HG02943 (cell line): ENCODE results near the gene TBX1.

Source experiments
- ATAC-seq: cut with Tn5 transposase; IDR thresholded peaks from one replicate; pipeline ENCODE4 v1.9.1; 2021; ENCODE audit warnings: mild to moderate bottlenecking, low read depth, moderate library complexity; ENCODE audit not compliant: unreplicated experiment

Gene TBX1

DNA sequence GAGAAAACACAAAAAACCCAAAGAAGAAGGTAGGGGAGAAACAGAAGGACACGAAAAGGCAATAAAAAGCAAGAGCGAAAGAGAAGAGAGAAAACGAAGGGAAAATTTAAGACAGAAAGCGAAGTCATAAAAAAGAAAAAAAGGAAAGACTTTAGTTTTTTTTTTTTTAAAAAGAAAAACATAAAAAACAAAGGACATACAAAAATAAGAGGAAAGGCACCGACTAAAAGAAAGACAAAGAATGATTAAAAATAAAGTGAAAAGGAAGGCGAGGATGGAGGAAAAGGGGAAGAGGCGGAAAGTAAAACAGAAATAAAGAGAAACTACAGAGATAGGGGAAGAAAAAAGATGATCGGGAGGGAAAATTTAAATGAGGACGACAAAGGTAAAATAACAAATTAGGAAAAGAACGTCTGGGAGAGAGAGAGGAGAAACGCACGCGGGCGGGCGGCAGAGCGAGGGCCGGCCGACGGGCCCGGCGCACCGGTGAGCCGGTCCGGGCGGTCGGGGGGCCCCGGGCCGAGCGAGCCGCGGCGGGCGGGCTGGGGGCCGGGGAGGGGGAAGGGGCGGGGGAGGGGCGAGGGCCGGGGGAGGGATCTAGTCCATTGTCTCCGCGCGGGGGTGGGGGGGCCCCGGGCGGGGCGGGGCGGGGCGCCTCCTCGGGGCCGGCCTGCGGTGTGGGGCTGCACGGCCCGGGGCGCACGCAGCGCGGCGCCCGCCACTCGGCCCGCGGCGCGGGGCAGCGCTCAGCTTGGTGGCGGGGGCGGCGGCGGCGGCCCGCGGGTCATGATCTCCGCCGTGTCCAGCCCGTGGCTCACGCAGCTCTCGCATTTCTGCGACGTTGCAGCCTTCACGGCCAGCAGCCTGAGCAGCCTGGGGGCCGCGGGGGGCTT, at the start of gene TBX1:
TBX1 (plus strand) TSS at position 721 of the 893 bp plus-strand sequence; CDS start at position 787, 66 bp downstream.
- no peak for ATAC-seq

DNA sequence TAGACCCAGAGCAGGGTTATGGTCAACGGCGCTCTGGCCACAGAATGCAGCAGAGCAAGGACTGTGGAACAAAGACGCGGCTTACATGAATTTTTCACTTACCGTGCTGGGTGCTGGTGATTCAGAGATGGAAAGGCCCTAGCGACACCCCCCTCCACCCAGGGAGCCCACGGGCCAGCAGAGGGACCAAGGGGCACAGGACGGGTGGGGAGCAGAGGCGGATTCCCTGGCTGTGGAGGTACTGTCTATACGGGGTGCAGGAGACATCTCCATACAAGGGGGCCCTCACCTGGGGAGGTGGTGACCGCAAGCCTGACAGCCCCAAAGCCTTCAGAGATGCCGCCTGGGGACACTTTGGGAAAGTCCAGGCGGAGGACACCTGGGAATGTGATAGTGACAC, 47.3 kb upstream of the TBX1 start:
- ATAC-seq, result no peak

DNA sequence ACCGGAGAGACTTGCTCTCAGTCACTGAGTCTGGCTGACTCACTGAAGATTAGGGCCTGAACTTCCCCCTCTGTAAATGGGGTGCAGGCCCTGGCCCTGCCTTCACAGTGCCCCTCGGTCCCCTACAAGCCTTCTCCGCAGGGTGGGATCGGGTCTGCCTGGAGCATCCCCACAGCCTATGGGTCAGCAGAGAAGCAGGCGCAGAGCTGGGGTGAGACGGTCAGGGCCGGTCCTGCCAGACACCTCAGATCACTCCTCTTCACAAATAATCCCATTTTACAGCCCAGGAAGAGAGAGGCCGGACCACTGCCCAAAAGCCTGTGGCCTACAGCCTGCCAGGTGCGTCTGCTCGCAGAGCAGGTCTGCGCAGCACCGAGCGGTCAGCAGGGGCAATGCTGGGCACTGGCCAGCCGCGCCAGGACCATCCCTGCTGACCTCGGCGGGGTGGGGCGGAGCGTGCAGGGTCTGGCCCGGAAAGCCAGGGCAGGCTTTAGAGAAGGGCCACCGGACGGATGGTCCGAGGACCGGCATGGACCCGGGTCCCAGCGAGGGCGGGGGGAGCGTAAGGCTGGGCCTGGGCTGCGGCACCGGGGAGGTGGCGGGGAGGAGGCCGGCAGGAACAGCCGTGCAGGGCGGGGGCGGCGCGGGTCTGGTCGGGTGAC, 46.8 kb upstream of the TBX1 start:
- ATAC-seq, result no peak

DNA sequence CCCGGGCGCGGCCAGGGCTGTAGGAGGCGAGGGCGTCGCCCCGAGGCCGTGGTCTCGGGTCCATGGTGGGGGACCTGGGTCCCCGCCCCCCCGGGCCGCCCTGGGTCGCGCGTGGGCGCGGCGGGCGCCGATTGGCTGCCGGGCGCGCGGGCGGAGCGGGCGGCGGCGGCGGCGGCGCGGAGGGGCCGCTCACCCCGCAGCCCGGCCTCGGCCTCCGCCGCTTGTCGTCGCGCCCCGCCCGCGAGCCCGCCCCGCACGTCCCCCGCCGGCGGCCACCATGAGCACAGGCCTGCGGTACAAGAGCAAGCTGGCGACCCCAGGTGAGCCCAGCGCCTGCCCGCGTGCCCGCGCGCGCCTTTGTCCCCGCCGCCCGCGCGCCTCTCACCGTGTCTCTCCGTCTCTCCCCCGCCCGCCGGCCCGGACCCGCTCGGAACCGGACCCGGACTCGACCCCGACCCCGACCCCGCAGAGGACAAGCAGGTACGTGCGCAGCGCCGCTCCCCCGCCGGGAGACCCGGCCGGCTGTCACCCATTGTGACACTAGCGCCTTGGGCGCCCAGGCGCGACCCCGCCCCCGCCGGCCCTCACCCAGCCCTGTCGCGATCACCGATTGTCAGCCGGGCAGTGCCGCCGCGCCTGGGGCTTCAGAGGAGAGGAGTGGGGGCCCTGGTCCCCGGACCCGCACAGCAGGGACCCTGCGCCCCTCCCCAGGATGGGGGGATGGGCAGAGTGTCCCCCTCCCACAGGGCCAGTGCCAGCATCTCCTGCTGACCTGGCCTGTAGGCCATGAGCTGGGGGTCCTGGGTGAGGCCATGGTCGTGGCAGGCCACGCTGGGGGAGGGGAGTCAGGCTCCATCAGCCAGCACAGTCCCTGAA, 46.0 kb upstream of the TBX1 start, which contains the start of gene SEPTIN5:
SEPTIN5 (plus strand) TSS at position 192 of the 876 bp plus-strand sequence; CDS start at position 278, 86 bp downstream.
- no peak for ATAC-seq

DNA sequence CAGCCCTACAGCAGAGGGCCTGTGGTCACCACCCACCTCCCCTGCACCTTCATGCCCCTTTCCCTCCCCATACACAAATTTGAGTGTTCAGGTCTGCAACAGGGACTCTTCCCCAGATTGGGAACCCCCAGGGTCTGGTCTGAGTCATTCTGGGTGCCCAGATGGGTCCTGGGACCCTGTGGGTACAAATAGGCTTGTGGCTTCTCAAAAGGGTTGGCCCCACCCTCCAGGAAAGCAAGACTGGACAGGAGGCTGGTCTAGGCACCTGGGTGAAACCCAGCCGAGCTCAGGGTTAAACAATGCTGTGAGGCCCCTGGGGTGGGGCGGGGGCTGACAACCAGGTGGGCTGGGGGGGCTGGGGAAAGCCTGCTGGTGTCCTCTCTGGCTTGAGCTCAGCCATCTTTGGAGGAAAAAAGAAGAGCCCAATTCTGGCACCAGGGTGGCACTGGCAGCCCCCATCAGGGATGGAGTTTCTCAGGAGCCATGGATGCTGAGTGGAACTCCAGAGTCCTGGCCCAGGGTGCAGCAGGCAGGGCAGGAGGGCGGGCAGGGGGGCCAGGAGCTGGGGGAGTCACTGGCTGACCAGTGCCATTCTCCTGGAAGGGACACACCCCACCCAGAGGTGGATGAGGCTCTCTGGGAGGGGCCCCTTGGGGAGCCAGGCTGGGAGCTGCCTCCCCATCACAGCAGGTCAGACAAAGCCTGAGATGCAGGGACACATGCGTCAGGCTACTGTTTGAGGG, 45.2 kb upstream of the TBX1 start:
- no peak for ATAC-seq

DNA sequence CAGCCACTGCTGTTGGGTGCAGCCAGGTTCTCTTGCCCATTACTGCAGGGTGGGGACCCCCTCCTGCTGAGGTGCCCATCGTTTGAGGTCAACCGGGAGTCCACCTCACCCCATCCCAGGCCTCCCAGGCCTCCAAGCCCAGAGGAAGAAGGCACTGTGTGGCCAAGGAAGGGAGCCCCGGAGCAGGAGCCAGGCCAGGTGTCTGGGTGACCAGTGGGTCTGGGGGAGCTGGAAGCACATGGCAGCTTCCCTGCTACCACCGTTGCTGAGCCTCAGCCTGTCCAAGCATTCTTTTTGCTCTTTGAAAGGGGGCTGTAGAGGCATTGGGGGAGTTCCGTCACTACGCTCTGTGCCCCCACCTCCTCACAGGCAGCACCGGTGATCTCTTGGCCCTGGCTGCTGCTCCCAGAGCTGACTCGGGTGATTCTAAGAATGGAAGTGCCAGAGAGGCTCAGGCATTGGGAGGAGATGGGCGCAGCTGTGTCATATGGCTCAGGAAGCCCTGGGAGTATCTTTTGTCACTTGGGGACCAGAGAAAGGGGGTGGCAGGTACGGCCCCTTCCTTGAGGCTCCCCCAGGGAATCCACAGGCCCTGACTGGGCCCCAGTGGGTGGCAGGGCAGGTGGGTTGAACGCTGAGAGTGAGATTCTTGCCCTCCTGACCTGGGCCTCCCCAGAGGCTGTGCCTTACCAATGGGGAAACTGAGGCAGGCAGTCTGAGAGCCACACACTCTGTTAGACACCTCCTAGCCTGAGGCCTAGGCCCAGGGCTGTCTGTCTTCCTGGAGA, 44.3 kb upstream of the TBX1 start:
- no peak for ATAC-seq

DNA sequence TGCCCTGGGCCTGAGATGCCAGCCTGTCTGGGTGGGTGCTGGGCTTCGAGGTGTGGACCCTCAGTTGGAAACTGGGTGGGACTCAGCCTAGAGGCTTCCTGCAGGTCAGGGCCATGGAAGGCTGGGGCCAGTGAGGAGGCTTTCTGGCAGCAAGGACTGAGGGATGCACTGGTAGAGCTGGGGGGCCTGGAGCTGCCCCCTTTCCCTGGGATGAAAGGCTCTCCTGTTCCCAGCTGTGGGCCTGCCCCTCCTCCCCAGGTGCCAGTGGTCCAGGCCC, 43.8 kb upstream of the TBX1 start:
- ATAC-seq, result no peak

DNA sequence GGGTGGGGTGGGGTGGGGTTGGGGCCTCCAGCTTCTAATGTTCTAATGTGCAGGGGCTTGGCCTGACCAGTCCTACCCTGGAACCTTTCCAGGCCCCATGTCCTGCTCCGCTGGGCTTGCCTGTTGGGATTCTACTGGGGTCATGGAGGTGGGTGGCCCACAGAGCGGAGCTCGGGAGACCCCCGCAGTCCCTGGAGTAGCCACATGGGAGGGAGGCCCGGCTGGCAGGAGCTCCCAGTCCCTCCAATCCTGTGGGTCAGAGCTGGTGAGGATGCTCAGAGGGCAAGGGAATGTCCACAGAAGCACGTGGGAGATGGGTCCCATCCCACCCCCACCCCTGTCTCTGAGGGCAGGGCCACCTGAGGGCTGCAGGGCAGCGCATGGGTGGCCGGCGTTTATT, 43.4 kb upstream of the TBX1 start:
- ATAC-seq, result no peak

DNA sequence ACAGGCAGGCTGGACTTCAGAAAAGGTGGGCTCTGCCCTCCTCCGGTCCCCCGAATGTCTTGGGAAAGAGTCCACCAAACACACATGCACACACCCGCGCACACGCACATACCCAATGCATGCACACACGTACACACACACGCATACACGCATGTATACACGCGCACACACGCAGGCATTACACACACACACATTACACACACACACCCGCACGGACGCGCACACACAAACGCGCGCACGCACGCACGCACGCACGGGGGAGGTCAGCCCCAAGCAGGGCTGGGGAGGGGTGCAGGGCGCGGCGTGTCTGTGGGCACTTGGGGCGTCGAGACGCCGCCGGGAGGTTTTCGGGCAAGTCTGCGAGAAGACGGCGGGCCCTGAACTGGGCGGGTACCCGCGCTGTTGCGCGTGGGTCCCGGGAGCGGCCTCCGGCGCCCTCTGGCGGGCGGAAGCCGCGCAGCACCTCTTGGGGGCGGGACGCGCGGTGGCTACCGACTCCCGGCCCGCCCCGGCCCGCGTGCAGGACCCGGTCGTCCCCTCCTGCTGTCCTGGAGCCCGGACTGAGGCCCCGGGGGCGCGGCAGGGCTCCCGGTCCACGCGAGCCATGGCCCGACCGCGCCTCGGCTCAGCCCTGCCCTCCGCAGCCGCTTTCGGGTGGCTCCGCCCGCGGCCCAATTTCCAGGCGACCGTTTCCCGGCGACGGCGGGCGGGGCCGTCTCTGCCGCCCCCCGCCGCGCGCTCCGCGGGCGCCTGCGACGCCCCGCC, 42.7 kb upstream of the TBX1 start:
- ATAC-seq, result no peak

DNA sequence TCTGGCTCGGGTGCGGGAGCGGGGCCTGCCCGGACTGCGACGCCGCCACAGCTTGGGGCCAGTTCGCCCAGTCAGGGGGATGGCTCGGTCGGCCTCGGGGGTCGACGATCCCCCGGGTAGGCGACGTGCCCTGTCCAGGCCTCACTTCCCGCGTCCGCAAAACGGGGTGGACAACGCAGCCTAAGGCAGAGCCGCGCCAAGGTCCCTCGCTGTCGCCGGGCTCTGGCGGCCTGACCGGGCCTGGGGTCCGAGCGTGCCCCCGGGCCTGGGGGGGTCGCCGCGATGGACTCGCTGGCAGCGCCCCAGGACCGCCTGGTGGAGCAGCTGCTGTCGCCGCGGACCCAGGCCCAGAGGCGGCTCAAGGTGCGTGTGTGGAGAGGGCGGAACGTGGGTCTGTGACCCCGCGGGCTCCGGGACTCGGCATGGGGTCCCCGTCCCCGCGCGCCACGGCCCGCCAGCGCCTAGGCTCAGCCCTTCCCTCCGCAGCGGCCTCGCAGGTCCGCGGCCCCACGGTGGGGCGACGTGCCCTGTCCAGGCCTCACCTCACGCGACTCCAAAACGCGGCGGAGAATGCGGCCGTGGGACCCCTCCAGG, 42.0 kb upstream of the TBX1 start:
- ATAC-seq, result no peak

DNA sequence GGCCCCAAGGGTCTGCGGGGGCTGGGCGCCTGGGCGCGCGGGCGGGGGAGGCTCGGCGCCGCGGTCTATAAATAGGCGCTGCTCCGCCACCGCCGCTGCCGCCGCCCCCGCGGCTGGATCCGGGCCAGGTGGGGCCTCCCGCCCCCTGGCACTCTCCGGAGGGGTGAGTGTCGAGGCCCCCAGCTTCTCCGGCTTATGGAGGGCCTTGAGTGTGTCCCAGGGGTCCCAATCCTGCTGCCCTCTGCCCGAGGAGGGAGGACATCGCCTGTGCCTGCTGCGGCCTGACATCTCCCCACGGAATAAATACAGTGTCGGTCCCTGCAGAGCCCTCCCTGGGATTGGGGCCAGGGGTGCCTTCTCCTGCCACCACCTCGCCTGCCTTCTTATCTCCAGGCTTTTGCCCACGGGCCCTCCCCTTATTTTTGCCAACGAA, 41.5 kb upstream of the TBX1 start:
- ATAC-seq, result no peak

DNA sequence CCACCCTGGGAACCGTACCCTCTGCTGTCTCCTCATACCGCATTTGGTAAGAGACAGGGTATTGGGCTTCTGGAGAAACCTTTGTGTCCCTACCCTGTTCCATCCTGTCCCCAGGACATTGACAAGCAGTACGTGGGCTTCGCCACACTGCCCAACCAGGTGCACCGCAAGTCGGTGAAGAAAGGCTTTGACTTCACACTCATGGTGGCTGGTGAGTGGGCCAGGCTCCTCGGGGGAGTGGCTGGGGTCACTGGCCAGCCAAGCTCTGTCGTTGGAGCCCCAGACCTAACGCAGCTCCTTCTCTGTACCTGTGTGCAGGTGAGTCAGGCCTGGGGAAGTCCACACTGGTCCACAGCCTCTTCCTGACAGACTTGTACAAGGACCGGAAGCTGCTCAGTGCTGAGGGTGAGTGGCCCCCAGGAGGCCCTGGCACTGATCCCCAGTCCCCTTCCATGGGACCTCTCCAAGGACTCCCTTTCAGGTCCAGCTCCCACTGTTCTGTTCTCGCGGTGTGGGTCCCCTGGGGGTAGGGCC, 41.0 kb upstream of the TBX1 start:
- ATAC-seq, result no peak

DNA sequence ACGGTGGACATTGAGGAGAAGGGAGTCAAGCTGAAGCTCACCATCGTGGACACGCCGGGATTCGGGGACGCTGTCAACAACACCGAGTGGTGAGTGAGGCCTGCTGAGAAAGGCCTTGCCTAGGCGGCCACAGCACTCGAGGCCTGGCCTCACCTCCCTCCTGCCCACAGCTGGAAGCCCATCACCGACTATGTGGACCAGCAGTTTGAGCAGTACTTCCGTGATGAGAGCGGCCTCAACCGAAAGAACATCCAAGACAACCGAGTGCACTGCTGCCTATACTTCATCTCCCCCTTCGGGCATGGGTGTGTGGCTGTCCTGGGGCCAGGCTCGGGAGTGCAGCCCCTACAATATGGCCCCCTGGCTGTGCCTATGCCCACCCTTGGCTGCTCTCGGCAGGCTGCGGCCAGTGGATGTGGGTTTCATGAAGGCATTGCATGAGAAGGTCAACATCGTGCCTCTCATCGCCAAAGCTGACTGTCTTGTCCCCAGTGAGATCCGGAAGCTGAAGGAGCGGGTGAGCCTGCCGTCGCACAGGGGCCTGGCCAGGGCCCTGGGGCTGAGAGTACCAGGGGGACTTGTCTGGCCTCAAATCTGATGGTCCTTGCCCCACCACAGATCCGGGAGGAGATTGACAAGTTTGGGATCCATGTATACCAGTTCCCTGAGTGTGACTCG, 40.3 kb upstream of the TBX1 start:
- no peak for ATAC-seq

DNA sequence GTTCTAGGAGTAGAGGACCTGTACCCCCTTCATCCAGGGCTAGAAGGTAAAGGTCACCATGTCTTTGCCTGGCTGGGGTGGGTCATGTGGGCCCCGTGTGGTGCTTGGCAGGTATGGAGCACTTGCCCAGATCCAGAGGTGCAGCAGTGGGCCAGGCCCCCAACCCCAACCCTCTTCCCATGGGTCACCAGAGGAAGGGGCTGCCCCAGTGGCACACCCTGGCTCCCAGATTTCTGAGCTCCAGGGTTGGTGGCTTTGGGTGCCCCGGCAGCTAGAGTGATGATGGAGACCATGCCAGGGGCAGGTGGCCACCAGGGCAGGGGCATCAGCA, 39.6 kb upstream of the TBX1 start:
- no peak for ATAC-seq

DNA sequence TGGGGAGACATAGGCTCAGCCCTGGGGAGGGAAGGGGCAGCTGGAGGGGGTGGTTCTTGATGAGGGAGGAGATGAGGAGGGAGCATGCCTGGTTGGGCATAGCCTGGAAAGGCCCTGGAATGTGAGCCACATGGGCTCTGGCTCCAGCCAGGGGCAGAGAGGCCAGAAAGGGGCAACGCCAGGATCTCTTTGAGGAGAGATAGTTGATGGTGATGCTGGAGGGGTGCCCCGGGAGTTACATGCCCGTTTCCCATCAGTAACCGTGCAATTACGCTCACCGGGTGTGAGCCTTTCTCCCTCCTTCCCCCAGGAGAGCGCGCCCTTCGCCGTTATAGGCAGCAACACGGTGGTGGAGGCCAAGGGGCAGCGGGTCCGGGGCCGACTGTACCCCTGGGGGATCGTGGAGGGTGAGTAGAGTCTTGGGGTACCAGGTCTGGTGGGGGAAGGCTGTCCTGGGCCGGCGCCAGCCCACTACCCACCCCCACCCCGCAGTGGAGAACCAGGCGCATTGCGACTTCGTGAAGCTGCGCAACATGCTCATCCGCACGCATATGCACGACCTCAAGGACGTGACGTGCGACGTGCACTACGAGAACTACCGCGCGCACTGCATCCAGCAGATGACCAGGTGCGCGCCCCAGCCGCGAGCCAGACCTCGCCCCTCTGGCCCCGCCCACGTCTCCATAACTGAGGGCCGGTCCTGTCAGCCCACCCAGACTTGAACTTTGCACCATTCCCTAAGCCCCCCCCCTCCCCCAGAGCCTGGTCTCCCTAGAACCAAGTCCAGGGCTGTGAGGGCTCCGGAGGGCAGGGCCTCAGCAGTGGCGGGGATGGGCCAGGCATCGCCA, 39.0 kb upstream of the TBX1 start:
- ATAC-seq, result no peak

DNA sequence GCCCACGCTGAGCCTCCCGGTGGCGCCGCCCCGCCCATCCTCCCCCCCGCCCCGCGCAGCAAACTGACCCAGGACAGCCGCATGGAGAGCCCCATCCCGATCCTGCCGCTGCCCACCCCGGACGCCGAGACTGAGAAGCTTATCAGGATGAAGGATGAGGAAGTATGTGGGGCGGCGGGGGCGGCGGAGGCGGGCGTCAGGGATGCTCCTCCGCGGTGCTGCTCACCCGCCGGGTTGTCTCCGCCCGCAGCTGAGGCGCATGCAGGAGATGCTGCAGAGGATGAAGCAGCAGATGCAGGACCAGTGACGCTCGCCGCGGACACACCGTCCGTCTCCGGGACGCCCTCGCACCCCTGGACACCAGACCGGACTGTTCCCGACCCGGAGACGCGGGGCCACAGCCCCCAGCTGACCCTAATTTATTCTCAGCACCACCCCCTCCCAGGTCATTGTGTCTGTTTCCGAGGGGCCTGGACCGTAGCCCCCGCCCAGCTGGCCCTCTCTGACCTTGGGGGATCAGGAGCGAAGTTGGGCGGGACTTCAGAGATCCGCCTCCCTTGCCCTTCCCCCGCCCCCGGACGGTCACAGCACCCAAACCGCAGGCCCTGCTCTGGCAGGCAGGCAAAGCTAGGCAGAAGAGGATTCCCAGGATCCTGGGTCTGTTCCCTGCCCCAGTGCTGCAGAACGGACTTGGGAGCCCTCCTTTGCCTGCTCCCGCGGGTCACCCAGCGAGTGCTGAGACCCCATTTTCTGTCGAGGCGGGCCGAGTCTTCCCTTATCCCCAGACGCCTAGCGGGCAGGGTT, 38.2 kb upstream of the TBX1 start:
- ATAC-seq, result no peak
